OCI-LY7 (cell line): ENCODE data around the gene STON2. TPM values are rescaled to one million over a fixed set of nuclear protein-coding genes. Genes with fewer than 3 reads are reported as not detected.

Source experiments
- BruUV-seq: library from RNA; stranded (reverse); fragments of 400-500 nt; replicated peaks from 2 replicates; lab custom pipeline; 2021; lab: Mats Ljungman, UMichigan
- CTCF ChIA-PET: fragments of 300-600 bp; sonication (Branson Sonifier 250); formaldehyde crosslinking; loops from one replicate; lab custom pipeline; 2022; ENCODE audit warnings: antibody characterized with exemption; ENCODE audit not compliant: unreplicated experiment; lab: Charles Lee
- POLR2A ChIA-PET: fragments of 300-600 bp; sonication (Branson Sonifier 250); formaldehyde crosslinking; loops from one replicate; lab custom pipeline; 2022; ENCODE audit warnings: antibody characterized with exemption; lab: Charles Lee
- DNase-seq: peaks from one replicate; pipeline ENCODE4 v3.0.0-alpha.2; 2015; ENCODE audit warnings: low spot score
- H2AFZ ChIP-seq: fragments of 200-600 bp; sonication (generic), shearing (Covaris generic); 2 replicates; pipeline ENCODE4 v1.6.1; 2014; ENCODE audit warnings: mild to moderate bottlenecking, antibody characterized with exemption, low read length, moderate library complexity
- H3K27ac ChIP-seq: fragments of 200-600 bp; sonication (generic); 2 replicates; pipeline ENCODE4 v1.5.1; 2014; ENCODE audit warnings: mixed run types, low read depth, mild to moderate bottlenecking, moderate library complexity, low read length, inconsistent platforms; ENCODE audit not compliant: poor library complexity, severe bottlenecking
- H3K36me3 ChIP-seq: fragments of 200-600 bp; sonication (generic); 2 replicates; pipeline ENCODE4 v1.6.1; 2014; ENCODE audit warnings: mild to moderate bottlenecking, antibody characterized with exemption, low read length, moderate library complexity, mixed read lengths; ENCODE audit not compliant: insufficient read depth
- H3K4me1 ChIP-seq: fragments of 200-600 bp; sonication (generic); 2 replicates; pipeline ENCODE4 v1.5.1; 2014; ENCODE audit warnings: mild to moderate bottlenecking, low read length; ENCODE audit not compliant: insufficient read depth, poor library complexity, severe bottlenecking
- H3K4me2 ChIP-seq: fragments of 200-600 bp; sonication (generic); 2 replicates; pipeline ENCODE4 v1.6.1; 2014; ENCODE audit warnings: mild to moderate bottlenecking, low read length
- H3K4me3 ChIP-seq: fragments of 200-600 bp; sonication (generic); 2 replicates; pipeline ENCODE4 v1.5.1; 2014; ENCODE audit warnings: mild to moderate bottlenecking, low read depth, low read length; ENCODE audit not compliant: poor library complexity, severe bottlenecking
- H3K79me2 ChIP-seq: fragments of 200-600 bp; sonication (generic); 2 replicates; pipeline ENCODE4 v1.6.1; 2016; ENCODE audit warnings: low read depth, mild to moderate bottlenecking, low read length, moderate library complexity, mixed read lengths; ENCODE audit not compliant: insufficient read depth
- H3K9me2 ChIP-seq: fragments of 200-600 bp; sonication (generic); 2 replicates; pipeline ENCODE4 v1.6.1; 2016; ENCODE audit warnings: mild to moderate bottlenecking, low read length, mixed read lengths; ENCODE audit not compliant: insufficient read depth
- H3K9me3 ChIP-seq: fragments of 200-600 bp; sonication (generic); 2 replicates; pipeline ENCODE4 v1.6.1; 2014; ENCODE audit warnings: mild to moderate bottlenecking, mixed run types, low read length, mixed read lengths
- H4K20me1 ChIP-seq: fragments of 200-600 bp; sonication (generic); 2 replicates; pipeline ENCODE4 v1.6.1; 2014; ENCODE audit warnings: mild to moderate bottlenecking, antibody characterized with exemption, low read length, moderate library complexity, mixed read lengths; ENCODE audit not compliant: insufficient read depth
- EZH2phosphoT487 ChIP-seq: fragments of 200-600 bp; sonication (generic); IDR thresholded peaks from 2 replicates; pipeline ENCODE4 v1.6.1; 2018; ENCODE audit warnings: low read depth, borderline replicate concordance, mild to moderate bottlenecking, mixed run types, antibody characterized with exemption, low read length, moderate library complexity, mixed read lengths
- intact Hi-C: fragments of 100-400 bp; cut with micrococcal nuclease; formaldehyde crosslinking; loops from one replicate; pipeline ENCODE4 v1.10.0; 2022; ENCODE audit not compliant: unreplicated experiment
- total RNA-seq, 2 experiments: library from RNA; depleted of rRNA in 1 of 2; stranded (reverse); fragments of >200 nt in 1 of 2; shearing (Covaris generic) in 1 of 2; gene quantifications; 2 replicates each; pipeline ENCODE4 v1.2.3, GENCODE V29; 2014 to 2022
- TF ChIP-seq, protein P1 (sequence below): fragments of 200-600 bp; sonication (generic); conservative IDR thresholded peaks from 2 replicates; pipeline ENCODE4 v1.5.1; 2014; ENCODE audit warnings: mild to moderate bottlenecking, antibody characterized with exemption, low read length, moderate library complexity, mixed read lengths

STON2 gene
- total RNA-seq, 2 experiments from 2014 or later = 0.25 TPM; not detected in 1

DNA sequence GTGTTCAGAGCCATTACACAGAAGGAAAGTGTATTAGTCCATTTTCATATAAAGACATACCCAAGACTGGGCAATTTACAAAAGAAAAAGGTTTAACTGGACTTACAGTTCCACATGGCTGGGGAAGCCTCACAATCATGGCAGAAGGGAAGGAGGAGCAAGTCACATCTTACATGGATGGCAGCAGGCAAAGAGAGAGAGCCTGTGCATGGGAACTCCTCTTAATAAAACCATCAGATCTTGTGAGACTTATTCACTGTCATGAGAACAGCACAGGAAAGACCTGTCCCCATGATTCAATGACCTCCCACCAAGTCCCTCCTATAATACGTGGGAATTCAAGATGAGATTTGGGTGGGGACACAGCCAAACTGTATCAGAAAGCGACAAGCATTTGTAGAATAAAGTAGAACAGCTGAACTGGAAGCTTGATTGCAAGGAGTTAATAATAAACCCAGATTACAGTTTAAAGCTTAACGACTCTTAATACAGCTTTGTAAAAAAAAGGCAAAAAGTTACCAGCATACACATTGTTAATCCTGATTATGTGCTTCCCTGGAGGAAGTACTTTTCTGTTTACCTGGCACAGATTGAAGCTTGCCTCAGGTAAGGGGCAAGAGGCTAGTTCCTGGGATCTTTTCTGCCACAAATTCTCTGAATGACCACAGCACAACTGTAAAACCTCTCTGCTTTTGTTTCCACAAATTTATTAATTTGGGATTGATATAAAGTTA is 18.1 kb upstream of the STON2 start:
- H3K9me3 ChIP-seq = no peaks in the 10 kb centered on the region
- no peak overlapping the region for H3K4me2 ChIP-seq
- no peaks in the 10 kb centered on the region for H3K9me2 ChIP-seq
- H3K4me1 ChIP-seq = no peaks in the 10 kb centered on the region
- H3K4me3 ChIP-seq = no peak overlapping the region
- no peaks in the 10 kb centered on the region for H4K20me1 ChIP-seq
- TF ChIP-seq EZH2phosphoT487 = no peak
- TF ChIP-seq, protein P1, sequence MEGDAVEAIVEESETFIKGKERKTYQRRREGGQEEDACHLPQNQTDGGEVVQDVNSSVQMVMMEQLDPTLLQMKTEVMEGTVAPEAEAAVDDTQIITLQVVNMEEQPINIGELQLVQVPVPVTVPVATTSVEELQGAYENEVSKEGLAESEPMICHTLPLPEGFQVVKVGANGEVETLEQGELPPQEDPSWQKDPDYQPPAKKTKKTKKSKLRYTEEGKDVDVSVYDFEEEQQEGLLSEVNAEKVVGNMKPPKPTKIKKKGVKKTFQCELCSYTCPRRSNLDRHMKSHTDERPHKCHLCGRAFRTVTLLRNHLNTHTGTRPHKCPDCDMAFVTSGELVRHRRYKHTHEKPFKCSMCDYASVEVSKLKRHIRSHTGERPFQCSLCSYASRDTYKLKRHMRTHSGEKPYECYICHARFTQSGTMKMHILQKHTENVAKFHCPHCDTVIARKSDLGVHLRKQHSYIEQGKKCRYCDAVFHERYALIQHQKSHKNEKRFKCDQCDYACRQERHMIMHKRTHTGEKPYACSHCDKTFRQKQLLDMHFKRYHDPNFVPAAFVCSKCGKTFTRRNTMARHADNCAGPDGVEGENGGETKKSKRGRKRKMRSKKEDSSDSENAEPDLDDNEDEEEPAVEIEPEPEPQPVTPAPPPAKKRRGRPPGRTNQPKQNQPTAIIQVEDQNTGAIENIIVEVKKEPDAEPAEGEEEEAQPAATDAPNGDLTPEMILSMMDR = no peak
- no peaks in the 10 kb centered on the region for H3K79me2 ChIP-seq
- ChIA-PET CTCF (no interaction called here), POLR2A (interaction anchor here (0.9 kb wide), 1 partner anchor 11 kb away, joined by 5 read pairs; no protein-coding TSS in a partner anchor)
- no peaks in the 10 kb centered on the region for H3K36me3 ChIP-seq
- DNase-seq = no peak
- BruUV-seq = no TSS peak
- intact Hi-C loops = no loop called here
- no peak overlapping the region for H3K27ac ChIP-seq
- H2AFZ ChIP-seq = no peak overlapping the region

DNA sequence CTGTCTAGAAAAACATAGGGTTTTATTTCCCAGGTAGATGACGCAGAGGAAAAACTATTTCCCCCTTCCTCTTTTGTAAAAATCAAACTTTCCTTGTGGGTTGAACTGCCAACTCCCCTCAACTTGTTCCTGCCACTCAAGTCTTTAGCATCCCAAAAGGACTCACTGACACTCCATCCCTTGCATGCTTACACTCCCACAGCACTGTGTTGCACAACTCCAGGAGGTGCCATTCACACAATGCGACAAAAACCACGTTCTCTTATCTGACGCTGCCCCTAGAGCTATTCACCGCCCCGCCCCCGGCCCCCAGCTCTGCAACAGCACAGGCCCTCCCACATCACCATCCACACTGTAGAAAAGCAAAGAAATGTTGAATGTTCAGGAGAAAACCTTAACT is 16.9 kb upstream of the STON2 start:
- Histone ChIP-seq H3K9me2 (no peaks in the 10 kb centered on the region), H2AFZ (no peak overlapping the region), H3K4me3 (no peak overlapping the region), H3K9me3 (no peaks in the 10 kb centered on the region), H3K4me1 (no peaks in the 10 kb centered on the region), H3K36me3 (no peaks in the 10 kb centered on the region), H3K4me2 (no peak overlapping the region), H4K20me1 (no peaks in the 10 kb centered on the region), H3K27ac (no peak overlapping the region), H3K79me2 (no peaks in the 10 kb centered on the region)
- intact Hi-C loops = no loop called here
- CTCF ChIA-PET = no interaction called here
- POLR2A ChIA-PET = interaction anchor here (1.0 kb wide), 1 partner anchor 8 kb away, joined by 3 read pairs; no protein-coding TSS in a partner anchor
- DNase-seq = no peak
- TF ChIP-seq, protein P1 = no peak
- TF ChIP-seq EZH2phosphoT487 = no peak
- no TSS peak for BruUV-seq
